H4 (cell line): ENCODE data around the gene FAF1. TPM values are rescaled to one million over a fixed set of nuclear protein-coding genes. Genes with fewer than 3 reads are reported as not detected.
A peak's percentile ranks its signal among the peaks of the same experiment; 100 is the strongest.
"Not testable (repeated sequence)": the region's sequence is repeated elsewhere in the genome, so short reads cannot be mapped to it uniquely, and the experiment has no call there.

Experiments
- DNase-seq: peaks from one replicate; pipeline ENCODE4 v3.0.0-alpha.2; 2015; ENCODE audit warnings: low spot score
- total RNA-seq: library from RNA; depleted of rRNA; stranded (reverse); fragments of >200 nt; shearing (Covaris generic); gene quantifications from 2 replicates; pipeline ENCODE4 v1.2.3, GENCODE V29; 2014

The FAF1 gene
- total RNA-seq, 1 experiment from 2014 or later = 91.9 TPM

DNA sequence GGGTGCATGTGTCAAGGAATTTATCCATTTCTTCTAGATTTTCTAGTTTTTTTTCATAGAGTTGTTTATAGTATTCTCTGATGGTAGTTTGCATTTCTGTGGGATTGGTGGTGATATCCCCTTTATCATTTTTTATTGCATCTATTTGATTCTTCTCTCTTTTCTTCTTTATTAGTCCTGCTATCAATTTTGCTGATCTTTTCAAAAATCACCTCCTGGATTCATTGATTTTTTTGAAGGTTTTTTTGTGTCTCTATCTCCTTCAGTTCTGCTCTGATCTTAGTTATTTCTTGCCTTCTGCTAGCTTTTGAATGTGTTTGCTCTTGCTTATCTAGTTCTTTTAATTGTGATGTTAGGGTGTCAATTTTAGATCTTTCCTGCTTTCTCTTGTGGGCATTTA, 52.5 kb downstream of the FAF1 start:
- not testable (repeated sequence) for DNase-seq

DNA sequence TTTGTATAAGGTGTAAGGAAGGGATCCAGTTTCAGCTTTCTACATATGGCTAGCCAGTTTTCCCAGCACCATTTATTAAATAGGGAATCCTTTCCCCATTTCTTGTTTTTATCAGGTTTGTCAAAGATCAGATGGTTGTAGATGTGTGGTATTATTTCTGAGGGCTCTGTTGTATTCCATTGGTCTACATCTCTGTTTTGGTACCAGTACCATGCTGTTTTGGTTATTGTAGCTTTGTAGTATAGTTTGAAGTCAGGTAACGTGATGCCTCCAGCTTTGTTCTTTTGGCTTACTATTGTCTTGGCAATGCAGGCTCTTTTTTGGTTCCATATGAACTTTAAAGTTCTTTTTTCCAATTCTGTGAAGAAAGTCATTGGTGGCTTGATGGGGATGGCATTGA, 54.0 kb downstream of the FAF1 start:
- not testable (repeated sequence) for DNase-seq

DNA sequence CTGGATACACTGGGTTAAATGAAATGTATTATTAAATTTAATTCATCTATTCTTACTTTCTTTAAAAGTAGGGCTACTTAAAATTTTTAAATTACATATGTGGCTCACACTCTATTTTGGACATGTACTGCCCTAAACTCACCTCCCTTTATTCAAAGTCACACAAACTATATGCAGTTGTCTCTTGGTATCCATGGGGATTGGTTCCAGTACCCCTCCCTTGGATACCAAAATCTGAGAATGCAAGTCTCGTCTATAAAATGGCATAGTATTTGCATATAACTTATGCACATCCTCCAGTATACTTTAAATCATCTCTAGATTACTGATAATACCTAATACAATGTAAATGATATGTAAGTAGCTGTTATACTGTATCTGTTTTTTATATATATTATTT, 57.6 kb downstream of the FAF1 start:
- no peak for DNase-seq

DNA sequence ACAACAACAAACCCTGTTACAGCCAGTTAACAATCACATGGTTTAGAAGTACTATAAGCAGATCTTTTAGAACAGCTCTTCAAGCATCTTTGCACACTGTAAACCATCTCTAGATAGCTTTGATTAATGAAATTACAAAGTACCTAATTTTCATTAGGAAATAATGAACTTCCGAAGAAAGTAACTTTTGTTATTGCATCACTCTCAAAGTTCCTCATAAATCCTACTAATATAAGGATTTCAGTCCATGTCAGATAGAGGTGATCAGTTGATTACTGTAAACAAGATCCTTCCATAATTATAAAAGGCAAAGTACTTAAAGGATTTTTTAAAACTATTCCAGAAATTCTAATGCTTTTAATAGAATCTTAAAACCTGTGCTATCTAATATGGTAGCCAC, 58.2 kb downstream of the FAF1 start:
- DNase-seq = no peak

DNA sequence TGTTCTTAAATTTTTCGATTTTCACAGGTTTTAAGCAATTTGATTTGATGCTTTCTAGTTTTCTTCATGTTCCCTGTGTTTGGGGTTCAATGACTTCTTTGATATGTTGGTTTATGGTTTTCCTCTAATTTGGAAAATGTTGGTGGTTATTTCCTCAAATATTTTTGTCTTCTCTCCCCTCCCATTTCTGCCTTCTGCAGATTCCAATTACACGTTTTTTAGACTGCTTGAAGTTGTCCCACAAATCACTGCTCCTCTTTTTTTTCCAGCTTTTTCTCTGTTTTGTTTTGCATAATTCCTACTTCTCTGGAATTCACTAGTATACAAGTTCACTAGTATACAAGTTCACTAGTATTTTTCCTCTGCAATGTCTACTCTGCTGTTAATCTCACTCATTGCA, 61.3 kb downstream of the FAF1 start:
- DNase-seq = no peak

DNA sequence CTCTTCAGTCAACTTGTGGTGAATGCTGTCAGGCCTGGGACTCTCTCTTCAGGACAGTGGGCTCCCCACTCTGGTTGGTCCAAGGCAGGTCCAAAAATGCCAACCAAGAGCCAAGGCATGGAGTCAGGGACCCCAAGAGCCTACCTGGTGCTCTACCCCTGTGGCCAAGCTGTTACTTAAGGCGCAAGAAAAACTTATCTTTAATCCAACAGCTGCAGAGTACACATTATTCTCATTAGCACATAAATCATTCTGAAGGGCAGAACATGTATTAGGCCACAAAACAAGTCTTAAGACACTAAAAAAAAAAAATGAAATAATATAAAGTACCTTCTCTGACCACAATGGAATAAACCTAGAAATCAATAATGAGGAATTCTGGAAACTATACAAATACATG, 65.7 kb downstream of the FAF1 start:
- DNase-seq = no peak

DNA sequence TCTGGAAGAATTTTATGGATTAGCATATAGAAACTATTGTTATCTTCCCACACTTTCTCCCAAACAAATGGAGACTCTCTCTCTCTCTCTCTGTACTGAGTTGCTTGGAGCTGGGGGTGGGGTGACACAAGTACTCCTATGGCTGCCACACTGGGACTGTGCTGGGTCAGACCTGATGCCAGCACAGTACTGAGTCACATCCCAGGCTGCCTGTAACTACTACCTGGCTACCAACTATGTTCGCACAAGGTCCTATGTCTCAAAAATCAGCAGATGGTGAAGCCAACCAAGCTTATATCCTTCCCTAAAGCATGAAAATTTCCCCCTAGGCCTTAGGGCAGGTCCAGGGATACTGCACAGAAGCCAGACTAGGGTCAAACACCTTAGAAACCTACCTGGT, 66.6 kb downstream of the FAF1 start:
- DNase-seq = no peak

DNA sequence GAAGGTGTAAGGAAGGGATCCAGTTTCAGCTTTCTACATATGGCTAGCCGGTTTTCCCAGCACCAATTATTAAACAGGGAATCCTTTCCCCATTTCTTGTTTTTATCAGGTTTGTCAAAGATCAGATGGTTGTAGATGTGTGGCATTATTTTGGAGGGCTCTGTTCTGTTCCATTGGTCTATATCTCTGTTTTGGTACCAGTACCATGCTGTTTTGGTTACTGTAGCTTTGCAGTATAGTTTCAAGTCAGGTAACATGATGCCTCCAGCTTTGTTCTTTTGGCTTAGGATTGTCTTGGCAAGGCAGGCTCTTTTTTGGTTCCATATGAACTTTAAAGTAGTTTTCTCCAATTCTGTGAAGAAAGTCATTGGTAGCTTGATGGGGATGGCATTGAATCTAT, 72.5 kb downstream of the FAF1 start:
- not testable (repeated sequence) for DNase-seq

DNA sequence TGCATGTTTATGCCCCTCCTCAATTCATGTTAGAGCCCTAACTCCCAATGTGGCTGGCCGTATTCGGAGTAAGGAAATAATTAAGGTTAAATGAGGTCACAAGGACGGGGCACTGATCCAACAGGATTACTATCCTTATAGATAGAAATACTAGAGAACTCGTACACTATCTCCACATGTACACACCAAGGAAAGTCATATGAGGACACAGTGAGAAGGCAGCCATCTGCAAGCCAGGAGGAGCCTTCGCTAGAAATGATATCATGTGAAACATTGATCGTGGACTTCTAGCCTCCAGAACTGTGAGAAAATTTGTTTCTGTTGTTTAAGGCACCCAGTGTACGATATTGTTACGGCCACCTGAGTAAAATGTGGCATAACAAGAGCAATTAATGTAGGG, 79.7 kb downstream of the FAF1 start:
- no peak for DNase-seq

DNA sequence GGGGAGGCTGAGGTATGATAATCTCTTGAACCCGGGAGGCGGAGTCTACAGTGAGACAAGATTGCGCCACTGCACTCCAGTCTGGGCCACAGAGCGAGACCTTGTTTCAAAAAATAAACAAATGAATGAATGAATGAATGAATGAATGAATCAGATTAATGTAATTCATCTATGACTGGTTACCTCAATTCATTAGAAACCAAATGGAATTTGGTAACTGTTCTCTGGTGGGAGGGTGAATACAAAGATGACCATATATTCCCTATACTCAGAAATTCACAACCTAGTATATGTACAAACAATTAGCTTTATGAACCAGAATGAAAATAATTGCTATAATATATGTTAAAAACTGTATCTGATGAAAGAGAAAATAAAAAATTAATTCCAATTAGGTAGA, 80.9 kb downstream of the FAF1 start:
- DNase-seq = no peak

DNA sequence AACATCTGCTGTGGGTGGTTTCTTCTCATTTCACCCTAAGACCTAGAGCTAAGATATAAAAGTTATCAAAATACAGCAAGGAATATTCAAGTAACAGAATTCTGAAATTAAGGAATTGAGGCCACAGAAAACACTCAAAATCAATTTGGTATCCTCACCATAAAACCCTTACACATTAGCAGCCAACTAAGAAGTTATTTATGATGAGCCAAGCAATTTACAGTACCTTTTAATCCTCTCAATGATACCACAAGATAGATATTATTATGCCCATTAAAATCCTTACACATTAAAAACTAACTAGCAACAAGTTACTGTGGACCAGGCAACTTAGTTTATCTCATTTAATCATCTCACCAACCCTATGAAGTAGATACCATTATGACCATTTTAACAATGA, 81.6 kb downstream of the FAF1 start:
- DNase-seq = no peak

DNA sequence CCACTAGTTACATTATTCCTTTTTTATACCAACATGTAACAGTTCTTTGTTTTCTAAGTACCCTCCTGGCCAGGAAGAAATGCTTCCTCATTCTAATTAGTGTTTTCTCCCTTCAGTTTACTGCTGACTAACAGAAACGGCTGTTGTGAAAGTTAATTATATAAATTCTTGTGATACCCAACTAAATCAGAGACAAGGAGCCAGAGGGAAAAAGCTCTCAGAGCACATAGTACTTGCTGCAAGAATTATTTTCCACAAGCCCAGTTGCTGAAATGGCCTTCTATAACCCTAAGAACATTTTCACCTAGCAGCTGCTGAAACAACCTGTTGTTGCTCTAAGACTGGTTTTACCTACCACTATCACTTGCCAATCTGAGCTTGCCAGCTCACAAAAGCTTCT, 82.4 kb downstream of the FAF1 start:
- no peak for DNase-seq

DNA sequence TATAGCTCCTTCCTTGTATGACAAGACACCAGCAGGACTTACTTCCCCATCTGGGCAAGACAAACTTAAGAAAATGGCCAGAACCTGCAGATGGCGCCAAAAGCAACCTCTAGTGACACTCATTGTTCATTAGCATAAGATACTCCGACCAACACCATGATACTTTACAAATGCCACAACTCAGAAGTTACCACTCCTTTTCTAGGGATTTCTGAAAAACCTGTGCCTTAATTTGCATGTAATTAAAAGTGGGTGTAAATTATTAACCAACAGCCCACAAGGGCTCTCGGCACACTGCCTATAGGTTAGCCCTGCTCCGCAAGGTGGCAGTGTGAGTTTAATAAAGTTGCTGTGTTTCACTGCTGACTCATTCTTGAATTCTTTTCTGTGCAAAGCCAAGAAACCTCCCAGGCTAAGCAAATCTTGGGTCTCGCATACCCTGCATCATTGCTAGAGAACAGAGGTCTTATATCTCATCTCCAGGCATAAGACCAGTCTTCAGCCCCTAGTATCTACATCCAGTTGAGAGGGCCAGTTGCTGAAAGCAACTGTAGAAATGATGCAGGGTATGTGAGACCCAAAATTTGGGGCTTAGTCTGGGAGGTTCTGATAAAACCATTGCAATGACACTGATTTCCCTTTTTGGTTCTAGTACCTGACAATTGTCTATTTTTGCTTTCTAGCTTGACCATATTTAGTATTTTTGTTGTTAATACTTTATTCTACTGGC, 86.4 kb downstream of the FAF1 start:
- peak; percentile 83 for DNase-seq

DNA sequence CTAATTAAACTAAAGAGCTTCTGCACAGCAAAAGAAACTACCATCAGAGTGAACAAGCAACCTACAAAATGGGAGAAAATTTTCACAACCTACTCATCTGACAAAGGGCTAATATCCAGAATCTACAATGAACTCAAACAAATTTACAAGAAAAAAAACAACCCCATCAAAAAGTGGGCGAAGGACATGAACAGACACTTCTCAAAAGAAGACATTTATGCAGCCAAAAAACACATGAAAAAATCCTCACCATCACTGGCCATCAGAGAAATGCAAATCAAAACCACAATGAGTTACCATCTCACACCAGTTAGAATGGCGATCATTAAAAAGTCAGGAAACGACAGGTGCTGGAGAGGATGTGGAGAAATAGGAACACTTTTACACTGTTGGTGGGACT, 95.2 kb downstream of the FAF1 start:
- DNase-seq = not testable (repeated sequence)

DNA sequence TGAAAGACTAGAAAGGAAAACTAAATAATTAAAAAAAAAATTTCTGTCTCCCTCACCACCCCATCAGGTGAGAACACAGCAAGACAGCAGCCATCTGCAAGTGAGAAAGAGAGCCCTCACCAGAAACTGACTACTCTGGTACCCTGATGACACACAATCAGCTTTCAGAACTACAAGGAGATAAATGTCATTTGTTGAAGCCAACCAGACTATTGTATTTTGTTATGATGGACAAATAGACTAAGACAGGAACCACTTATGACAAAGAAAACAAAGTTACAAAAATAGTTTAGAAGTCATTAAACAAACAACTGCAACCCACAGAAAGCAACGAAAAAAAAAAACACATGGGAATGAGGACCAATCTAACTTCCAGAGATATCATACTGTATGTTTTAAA, 98.3 kb downstream of the FAF1 start:
- DNase-seq = no peak

DNA sequence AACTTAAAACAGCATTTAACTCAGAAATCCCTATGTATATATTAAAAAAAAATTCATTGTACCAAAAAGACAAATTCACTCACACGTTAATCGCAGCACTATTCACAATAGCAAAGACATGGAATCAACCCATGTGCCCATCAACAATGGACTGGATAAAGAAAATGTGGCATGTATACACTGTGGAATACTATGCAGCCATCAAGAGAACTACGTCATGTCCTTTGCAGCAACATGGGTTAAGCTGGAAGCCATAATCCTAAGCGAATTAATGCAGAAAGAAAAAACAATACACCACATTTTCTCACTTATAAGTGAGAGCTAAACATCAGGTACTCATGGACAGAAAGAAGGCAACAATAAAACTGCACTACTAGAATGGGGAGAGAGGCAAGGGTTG, 99.4 kb downstream of the FAF1 start:
- DNase-seq = no peak

DNA sequence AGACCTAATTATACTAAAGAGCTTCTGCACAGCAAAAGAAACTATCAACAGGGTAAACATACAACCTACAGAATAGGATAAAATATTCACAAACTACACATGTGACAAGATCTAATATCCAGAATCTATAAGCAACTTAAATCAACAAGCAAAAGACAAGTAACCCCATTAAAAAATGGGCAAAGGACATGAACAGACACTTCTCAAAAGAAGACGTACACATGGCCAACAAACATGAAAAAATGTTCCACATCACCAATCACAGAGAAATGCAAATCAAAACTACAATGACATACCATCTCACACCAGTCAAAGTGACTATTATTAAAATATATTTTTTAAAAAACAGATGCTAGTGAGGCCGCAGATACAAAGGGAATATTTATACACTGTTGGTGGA, 99.8 kb downstream of the FAF1 start:
- DNase-seq = no peak

DNA sequence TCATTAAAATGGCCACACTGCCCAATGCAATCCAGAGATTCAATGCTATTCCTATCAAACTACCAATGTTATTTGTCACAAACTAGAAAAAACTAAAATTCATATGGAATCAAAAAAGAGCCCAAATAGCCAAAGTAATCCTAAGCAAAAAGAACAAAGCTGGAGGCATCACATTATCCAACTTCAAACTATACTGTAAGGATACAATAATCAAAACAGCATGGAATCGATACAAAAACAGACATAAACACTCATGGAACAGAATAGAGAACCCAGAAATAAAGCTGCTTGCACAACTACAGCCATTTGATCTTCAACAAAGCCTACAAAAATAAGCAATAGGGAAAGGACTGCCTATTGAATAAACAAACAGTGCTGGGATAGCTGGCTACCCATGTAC, 100.4 kb downstream of the FAF1 start:
- no peak for DNase-seq

DNA sequence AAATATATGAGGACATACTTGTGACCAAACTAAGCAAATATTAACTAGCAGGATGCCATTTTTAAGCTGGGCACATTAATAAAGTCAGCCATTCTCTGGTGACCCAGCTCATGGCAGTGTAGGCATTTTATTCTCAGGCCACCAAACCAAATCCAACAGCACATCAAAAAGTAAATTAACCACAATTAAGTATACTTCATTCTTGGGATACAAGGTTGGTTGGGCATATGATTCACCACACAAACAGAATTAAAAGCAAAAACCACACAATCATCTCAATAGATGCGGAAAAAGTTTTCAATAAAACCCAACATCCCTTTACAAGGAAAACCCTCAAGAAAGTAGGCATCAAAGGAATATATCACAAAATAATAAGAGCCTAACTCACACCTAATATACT, 101.3 kb downstream of the FAF1 start:
- DNase-seq = no peak

DNA sequence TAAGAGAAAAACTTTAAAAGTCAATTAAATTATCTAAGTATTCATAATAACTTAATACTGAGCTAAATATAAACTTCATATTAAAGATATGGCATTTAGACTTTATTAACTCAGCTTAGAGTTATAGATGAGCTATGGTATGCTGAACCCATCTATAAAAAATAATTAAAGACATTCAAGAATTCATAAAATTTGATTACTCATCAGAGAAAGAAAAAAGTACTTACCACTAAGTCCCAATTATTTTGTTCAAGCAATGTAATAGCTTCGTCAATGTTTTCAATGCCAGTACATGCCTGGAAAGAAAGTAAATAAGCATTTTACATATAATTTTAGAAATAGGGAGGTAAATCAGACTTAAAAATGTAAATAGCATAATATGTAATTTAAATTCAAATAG, 102.4 kb downstream of the FAF1 start:
- DNase-seq = no peak

DNA sequence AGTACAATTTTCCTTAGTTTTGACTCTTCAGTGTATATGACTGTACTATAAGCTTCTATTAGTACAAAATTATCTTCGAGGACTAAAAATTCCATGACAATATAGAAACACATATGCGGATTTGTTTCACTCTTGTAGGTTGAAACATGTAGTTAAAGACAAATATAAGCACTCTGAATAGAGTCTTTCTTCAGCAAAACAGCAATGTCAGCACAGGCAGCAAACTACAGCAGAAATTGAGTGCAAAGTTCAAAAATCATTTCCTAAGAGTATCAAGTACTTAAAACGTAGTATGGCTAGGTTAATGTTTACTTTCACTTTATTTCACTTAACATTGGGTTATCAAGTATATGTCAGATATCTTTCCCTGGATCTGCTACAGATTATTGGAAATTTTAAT, 106.7 kb downstream of the FAF1 start:
- no peak for DNase-seq

DNA sequence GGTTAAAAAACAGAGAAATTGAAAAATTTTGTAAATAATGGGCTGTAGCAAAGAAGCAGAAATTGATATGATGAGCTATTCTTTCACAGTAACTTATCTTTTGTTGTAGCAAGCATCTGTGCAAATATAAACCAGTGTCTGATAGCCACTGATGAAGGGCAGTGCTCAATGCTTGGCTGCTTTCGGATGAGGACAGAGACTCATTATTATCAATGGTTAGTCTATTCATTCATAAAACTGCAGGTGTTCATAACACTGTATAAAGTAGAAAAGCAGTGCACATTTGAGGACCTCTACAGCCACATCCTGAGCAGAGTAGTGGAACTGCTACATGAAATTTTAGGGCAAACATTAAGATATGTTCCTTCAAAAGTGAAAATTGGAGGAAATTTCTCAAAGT, 107.2 kb downstream of the FAF1 start:
- no peak for DNase-seq

DNA sequence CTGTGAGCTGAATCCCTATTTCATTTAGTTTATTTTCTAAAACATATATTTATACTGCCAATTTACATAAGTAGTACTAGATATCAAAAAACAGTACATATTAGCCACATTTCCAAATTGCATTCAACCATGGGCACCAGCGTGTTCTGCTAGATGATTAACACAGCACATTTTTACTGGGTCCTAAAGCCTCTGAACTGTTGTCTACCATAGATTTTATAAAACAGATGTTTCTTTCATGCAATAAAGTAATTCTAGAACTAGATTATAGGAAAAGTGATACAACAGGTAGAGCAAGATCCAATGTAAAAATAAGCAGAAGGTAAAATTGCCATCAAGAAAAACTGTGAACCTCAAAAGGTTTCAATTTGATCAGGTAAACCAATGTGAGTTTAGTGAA, 108.6 kb downstream of the FAF1 start:
- DNase-seq = no peak

DNA sequence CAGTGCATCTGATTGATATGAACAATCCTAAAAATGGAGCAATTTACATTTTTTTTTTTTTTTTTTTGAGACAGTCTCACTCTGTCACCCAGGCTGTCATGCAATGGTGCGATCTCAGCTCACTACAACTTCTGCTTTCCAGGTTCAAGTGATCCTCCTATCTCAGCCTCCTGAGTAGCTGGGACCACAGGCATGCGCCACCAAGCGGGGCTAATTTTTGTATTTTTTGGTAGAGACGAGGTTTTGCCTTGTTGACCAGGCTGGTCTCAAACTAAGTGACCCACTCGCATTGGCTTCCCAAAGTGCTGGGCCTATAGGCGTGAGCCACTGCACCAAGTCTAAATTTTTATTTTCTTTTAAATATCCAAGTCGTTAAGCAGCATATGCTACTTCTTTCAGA, 109.0 kb downstream of the FAF1 start:
- no peak for DNase-seq
